Muscle layer of duodenum (tissue), 2 donors: ENCODE data around the gene LHFPL5.

Source experiments
- H3K27ac ChIP-seq: one replicate; pipeline ENCODE4 v1.7.0; 2013; ENCODE audit warnings: mild to moderate bottlenecking, low read length
- H3K27me3 ChIP-seq: one replicate; pipeline ENCODE4 v1.7.0; 2013; ENCODE audit warnings: low read depth, mild to moderate bottlenecking, control low read depth, low read length
- H3K36me3 ChIP-seq, 2 donors: one replicate each; pipeline ENCODE4 v1.7.0; 2013; ENCODE audit warnings: low read length in 2 of 2, control low read depth in 1 of 2, mild to moderate bottlenecking in 1 of 2; ENCODE audit not compliant: insufficient read depth in 2 of 2, control insufficient read depth in 1 of 2
- H3K4me1 ChIP-seq, 2 donors: one replicate each; pipeline ENCODE4 v1.7.0; 2013; ENCODE audit warnings: low read length in 2 of 2, mild to moderate bottlenecking in 2 of 2, control low read depth in 1 of 2, moderate library complexity in 1 of 2; ENCODE audit not compliant: insufficient read depth in 2 of 2, control insufficient read depth in 1 of 2
- H3K4me3 ChIP-seq, 2 donors: one replicate each; pipeline ENCODE4 v1.7.0; 2013; ENCODE audit warnings: low read length in 2 of 2, low read depth in 1 of 2, mild to moderate bottlenecking in 1 of 2
- H3K9me3 ChIP-seq, 2 donors: one replicate each; pipeline ENCODE4 v1.7.0; 2013; ENCODE audit warnings: low read length in 2 of 2, control low read depth in 1 of 2, mild to moderate bottlenecking in 1 of 2; ENCODE audit not compliant: control insufficient read depth in 1 of 2
- donor health status: healthy.

The LHFPL5 gene

DNA sequence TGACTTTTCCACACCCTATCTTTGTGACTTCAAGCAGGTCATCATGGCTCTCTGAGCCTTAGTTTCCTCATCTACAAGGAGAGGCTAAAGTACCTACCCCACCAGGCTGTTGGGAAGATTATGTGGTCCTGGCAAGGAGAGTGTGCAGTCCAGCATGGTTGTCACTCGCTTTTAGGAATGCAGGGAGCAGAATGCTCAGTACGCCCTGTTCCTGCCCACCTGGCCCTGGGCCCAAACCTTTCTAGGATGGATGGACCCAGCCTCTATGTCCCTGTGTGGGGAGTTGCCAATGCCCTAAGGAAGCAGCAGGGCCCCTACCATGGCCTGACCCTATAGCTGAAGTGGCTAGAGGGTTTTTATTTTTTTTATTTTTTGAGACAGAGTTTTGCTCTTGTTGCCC lies 26.7 kb upstream of the LHFPL5 start:
- no peak overlapping the region for H3K4me3 ChIP-seq
- peaks cover 4% of the 10 kb centered on the region for H3K27me3 ChIP-seq
- no peaks in the 10 kb centered on the region for H3K9me3 ChIP-seq
- no peaks in the 10 kb centered on the region for H3K36me3 ChIP-seq
- peaks cover 0 to 4% of the 10 kb centered on the region in 2 donors for H3K4me1 ChIP-seq
- no peak overlapping the region for H3K27ac ChIP-seq

GRCh38 chr6:35780719-35781118 lies 24.4 kb upstream of the LHFPL5 start, which contains the start of gene CLPSL1:
TSS of gene CLPSL1 (plus strand) at chr6:35781019. CDS start at chr6:35781111, 92 bp downstream.
- Histone ChIP-seq H3K4me3 (no peak within 1 kb of the TSS), H3K36me3 (no peaks in the 10 kb centered on the region), H3K27me3 (peaks cover 4% of the 10 kb centered on the region), H3K4me1 (peaks cover 0 to 4% of the 10 kb centered on the region in 2 donors), H3K9me3 (no peaks in the 10 kb centered on the region), H3K27ac (no peak within 1 kb of the TSS)

- Histone ChIP-seq H3K27me3 (peaks cover 4% of the 10 kb centered on the region), H3K4me3 (no peak overlapping the region), H3K9me3 (no peaks in the 10 kb centered on the region), H3K36me3 (no peaks in the 10 kb centered on the region), H3K4me1 (peaks cover 0 to 3% of the 10 kb centered on the region in 2 donors), H3K27ac (no peak overlapping the region)
Observed at GRCh38 chr6:35781290-35781689, 23.9 kb upstream of the LHFPL5 start.

GRCh38 chr6:35782424-35782823 lies 22.7 kb upstream of the LHFPL5 start:
- no peaks in the 10 kb centered on the region for H3K36me3 ChIP-seq
- H3K27ac ChIP-seq: no peak overlapping the region
- H3K27me3 ChIP-seq: peaks cover 14% of the 10 kb centered on the region
- H3K4me1 ChIP-seq: no peaks in the 10 kb centered on the region
- no peaks in the 10 kb centered on the region for H3K9me3 ChIP-seq
- H3K4me3 ChIP-seq: no peak overlapping the region

GRCh38 chr6:35784200-35784599 lies 21.0 kb upstream of the LHFPL5 start:
- Histone ChIP-seq H3K27me3 (peaks cover 26% of the 10 kb centered on the region), H3K4me3 (no peak overlapping the region), H3K36me3 (no peaks in the 10 kb centered on the region), H3K4me1 (no peaks in the 10 kb centered on the region), H3K9me3 (no peaks in the 10 kb centered on the region), H3K27ac (no peak overlapping the region)

DNA sequence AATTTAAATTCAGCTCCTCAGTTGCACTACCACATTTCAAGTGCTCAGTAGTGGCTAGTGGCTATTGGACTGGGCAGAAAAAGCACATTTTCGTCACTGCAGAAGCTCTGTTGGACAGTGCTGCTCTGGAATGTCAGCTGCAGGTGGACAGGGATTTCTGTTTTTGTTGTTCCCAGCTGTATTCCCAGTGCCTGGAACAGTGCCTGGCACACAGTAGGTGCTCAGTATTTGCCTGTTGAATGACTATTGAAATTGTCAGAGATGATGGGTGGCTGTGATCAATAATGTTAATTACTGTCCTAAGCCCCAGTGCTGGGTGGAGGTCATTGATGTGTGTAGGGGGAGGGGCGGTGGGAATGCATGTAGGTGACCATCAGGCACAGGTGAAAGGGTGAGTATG lies 18.9 kb upstream of the LHFPL5 start:
- Histone ChIP-seq H3K4me3 (no peak overlapping the region), H3K27me3 (peaks cover 22% of the 10 kb centered on the region), H3K4me1 (no peaks in the 10 kb centered on the region)

DNA sequence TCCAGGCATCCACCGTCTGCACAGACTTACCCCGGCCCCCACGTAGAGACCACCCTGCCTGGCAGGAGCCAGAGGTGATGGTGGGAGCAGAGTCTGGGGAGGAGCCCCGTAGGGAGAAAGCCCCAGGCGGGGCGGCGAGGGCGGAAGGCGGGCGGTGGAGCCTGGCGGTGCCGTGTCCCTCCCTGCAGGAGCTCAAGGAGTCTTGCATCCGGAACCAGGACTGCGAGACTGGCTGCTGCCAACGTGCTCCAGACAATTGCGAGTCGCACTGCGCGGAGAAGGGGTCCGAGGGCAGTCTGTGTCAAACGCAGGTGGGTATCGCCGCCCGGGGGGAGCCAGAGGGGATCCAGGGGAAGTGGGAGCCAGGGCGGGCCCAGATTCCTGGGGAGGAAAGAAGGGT lies 18.3 kb upstream of the LHFPL5 start:
- no peaks in the 10 kb centered on the region for H3K36me3 ChIP-seq
- no peaks in the 10 kb centered on the region for H3K9me3 ChIP-seq
- no peak overlapping the region for H3K4me3 ChIP-seq
- H3K27me3 ChIP-seq: peaks cover 22% of the 10 kb centered on the region
- H3K27ac ChIP-seq: no peak overlapping the region
- no peaks in the 10 kb centered on the region for H3K4me1 ChIP-seq

More for the DNA sequence above, 18.9 kb upstream of the LHFPL5 start:
- Histone ChIP-seq H3K27ac (no peak overlapping the region), H3K9me3 (no peaks in the 10 kb centered on the region), H3K36me3 (no peaks in the 10 kb centered on the region)

GRCh38 chr6:35787266-35788218 lies 17.6 kb upstream of the LHFPL5 start:
- Histone ChIP-seq H3K4me3 (no peak overlapping the region), H3K4me1 (no peaks in the 10 kb centered on the region), H3K27ac (no peak overlapping the region), H3K36me3 (no peaks in the 10 kb centered on the region), H3K9me3 (no peaks in the 10 kb centered on the region), H3K27me3 (peaks cover 22% of the 10 kb centered on the region)

GRCh38 chr6:35788423-35788982 lies 16.6 kb upstream of the LHFPL5 start:
- Histone ChIP-seq H3K36me3 (no peaks in the 10 kb centered on the region), H3K4me1 (no peaks in the 10 kb centered on the region), H3K27me3 (peaks cover 22% of the 10 kb centered on the region), H3K4me3 (no peak overlapping the region), H3K27ac (no peak overlapping the region), H3K9me3 (no peaks in the 10 kb centered on the region)

DNA sequence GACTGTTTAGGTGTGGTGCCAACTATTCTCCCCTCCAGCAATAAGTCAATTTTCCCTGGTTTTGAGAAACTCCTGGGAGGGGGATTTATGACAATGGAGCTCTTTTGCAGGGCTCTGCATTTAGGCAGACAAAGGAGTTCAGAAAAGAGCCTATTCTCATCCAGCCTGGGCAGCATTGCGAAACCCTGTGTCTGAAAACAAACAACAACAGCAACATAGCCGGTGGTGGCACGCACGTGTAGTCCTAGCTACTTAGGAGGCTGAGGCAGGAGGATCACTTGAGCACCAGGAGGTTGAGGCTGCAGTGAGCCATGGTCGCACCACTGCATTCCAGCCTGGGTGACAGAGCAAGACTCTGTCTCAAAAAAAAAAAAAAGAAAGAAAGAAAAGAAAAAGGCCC lies 14.5 kb upstream of the LHFPL5 start:
- Histone ChIP-seq H3K27ac (no peak overlapping the region), H3K4me1 (no peaks in the 10 kb centered on the region), H3K4me3 (no peak overlapping the region), H3K9me3 (no peaks in the 10 kb centered on the region), H3K27me3 (peaks cover 22% of the 10 kb centered on the region), H3K36me3 (no peaks in the 10 kb centered on the region)

DNA sequence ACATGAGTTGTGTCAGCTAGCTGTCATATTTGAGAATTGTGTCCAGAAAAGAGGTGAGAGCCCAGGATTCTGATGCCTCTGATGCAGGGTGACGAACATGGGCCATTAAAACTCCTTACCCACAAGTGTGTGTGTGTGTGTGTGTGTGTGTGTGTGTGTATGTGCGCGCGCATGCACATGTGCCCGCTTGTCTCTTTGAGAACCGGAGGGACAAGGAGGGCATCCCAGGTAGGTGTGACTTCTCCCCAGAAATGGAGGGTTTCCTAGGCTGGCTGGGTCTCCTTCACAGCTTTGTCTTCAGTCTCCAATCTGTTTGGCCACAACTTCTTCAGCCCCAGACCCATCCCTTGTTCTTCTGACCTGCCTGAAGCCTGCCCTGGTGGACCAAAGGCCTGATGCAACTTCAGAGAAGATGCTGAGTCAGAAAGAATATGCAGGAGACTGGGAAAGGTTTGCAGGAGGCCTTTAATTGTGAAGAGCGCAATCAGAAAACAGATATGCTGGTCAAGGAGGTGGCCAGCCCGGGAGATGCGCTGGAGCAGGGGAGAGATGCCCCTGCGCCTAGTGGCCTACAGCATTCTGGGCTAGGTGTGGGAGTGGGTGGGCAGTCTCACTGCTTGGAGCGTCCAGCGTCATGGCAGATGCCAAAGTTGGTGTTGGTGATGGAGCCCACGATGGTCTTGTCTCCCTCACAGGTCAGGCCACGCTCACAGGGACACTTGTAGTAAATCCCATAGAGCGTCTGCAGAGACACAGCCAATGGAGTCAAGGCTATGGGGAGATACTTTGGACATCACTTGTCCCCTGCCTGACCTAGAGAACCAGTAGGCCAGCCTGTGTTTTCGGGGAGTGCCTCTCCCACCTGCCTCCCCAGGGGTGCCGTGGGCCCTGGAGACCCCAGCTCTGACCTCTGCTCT lies 10.4 kb upstream of the LHFPL5 start:
- Histone ChIP-seq H3K27ac (no peak overlapping the region), H3K4me1 (no peaks in the 10 kb centered on the region), H3K4me3 (no peak overlapping the region), H3K36me3 (no peaks in the 10 kb centered on the region), H3K9me3 (no peaks in the 10 kb centered on the region), H3K27me3 (no peaks in the 10 kb centered on the region)
